Middle frontal gyrus (tissue), 1 donor: ENCODE measurements around the gene TFF1.

Experiments
- DNase-seq: peaks from one replicate; pipeline ENCODE4 v3.0.0-alpha.2; 2015; ENCODE audit warnings: low spot score; ENCODE audit errors: extremely low spot score

TFF1 gene

GRCh38 chr21:42398436-42399028 lies 32.2 kb upstream of the TFF1 start:
- DNase-seq, result no peak

GRCh38 chr21:42397746-42398394 lies 31.5 kb upstream of the TFF1 start:
- no peak for DNase-seq

- DNase-seq, result no peak
Observed at GRCh38 chr21:42396799-42397745, 30.7 kb upstream of the TFF1 start.

GRCh38 chr21:42395905-42396651 lies 29.7 kb upstream of the TFF1 start, which contains the start of gene TMPRSS3:
TMPRSS3 (minus strand) TSS chr21:42396052; CDS start chr21:42395417, 635 bp downstream.
- DNase-seq, result no peak

DNA sequence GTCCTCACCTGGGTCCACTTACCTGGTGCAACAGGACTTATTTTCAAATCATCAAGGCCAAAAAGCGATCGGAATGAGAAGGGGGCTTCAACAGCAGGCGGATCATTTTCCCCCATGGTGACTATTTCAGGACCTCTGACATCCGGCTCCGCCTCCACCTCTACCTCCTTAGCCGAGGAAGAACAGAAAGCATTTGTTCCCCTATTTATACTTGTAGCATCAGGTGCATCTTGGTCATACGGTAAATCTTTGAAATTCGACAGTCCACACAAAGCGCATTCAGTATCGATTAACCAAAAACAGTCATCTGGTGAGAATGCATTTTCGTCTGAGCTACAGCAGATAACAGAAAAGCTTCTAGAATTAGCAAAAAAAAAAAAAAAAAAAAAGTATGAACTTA lies 29.0 kb upstream of the TFF1 start:
- DNase-seq, result no peak

DNA sequence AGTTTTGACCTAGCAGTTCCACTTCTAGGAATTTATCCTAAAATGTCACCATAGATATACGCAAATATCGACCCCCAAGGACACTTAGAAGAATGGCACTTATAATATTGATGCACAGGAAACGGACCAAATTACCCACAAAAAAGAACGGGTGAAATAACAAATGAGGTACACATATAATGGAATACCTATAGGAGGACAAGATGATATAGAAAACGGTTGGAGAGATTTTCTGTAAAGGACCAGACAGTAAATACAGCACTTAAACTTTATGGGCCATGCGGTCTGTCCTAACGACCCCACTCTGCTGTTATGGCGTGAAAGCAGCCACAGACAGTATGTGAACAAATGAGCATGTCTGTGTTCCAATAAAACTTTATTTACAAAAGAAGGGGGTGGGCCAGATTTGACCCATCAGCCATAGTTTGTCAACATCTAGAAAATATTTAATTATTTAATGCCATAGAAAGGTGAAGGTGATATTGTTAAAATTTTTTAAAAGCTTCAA lies 27.2 kb upstream of the TFF1 start:
- no peak for DNase-seq

GRCh38 chr21:42392731-42393442 lies 26.6 kb upstream of the TFF1 start:
- no peak for DNase-seq

DNA sequence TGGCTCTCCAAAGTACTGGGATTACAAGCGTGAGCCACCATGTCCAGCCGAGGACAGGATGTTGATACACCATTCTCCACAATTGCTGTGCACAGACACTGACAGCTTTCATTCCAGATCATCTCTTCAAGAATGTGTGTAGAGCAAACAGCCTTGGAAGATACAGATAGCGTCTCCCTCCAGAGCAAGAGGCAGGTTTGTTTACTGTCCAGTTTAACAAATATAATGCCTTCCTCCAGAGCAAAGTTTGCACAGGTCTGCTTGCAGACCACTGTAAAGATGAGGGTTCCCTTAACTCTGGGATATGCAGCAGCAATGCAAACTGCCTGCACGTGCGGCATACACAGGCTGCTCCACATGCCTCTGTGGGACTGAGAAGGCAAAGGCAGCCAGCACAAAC lies 25.0 kb upstream of the TFF1 start:
- DNase-seq, result no peak

- DNase-seq, result no peak
Observed at GRCh38 chr21:42390696-42391095, 24.4 kb upstream of the TFF1 start.

- DNase-seq, result no peak
Observed at GRCh38 chr21:42390193-42390592, 23.9 kb upstream of the TFF1 start.

DNA sequence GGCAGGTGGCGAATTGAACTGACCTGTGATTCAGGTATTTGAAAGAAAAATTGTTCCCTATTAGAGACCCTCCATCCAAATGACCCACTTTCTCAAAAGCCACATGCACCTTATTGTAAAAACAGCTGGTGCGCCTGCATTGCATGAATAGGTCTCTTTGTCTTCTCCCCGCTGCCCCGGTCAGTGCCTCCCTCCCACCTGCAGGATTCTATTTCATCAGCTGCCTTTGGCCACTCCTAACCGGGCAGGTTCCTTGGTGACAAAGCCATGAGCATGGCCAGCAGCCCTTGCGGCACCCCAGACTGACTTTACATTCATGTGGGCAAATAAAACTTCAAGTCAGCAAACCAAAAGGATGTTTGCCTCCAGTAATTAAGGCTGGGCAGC lies 23.1 kb upstream of the TFF1 start:
- DNase-seq, result no peak

DNA sequence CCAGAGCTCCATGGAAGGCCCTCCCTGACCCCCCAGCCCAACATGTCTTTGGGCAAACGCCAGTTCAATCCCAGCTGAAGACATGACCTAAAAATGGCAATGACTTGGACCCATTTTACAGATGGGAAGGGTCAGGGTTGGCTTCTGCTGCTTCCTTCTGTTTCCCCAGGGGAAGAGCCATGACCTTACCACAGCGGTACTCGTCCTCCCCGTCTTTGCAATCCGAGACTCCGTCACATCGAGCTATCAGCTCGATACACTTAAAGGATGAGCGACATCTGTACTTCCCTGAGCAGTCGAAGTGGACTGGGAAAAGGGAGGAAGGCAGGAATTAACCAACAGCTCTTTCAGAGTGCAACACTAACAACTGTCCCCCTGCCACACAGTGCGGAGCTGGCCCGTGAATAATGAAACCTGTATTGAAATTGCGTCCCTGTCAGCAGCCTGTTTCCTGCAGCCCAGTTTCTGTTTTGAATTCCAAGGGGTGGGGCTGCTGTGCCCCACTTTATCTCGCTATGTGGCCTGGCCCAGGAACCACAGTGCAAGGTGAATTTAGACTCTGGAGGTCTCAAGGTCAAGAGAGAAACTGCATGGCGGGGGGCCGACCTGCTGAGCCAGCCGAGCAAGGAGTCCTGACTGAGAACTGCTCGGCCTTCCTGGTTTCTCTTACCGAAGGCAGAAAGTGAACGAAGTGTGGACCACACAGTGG lies 22.6 kb upstream of the TFF1 start:
- DNase-seq, result no peak

- no peak for DNase-seq
Observed at GRCh38 chr21:42387843-42388340, 21.6 kb upstream of the TFF1 start.

DNA sequence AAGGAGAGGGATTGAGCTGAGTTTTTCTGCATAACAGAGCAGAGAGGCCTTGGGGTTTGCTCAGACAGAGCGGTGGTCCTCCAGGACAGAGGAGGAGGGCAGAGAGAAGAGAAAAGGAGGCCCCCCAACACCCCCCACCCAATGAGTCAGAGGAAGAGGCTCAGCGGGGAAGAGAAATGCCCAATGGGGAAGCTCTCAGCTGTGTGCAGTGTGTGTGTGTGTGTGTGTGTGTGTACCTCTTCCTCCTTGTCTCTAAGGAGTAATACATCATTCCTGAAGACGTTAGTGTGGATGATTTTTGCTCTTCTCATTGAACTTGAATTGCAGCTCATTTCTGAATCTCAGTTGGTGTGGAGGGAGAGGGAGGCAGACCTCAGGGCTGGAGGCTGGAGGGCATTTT lies 20.8 kb upstream of the TFF1 start:
- DNase-seq, result no peak

GRCh38 chr21:42386034-42386591 lies 19.8 kb upstream of the TFF1 start:
- no peak for DNase-seq

- DNase-seq, result no peak
Observed at GRCh38 chr21:42385619-42386018, 19.3 kb upstream of the TFF1 start.

GRCh38 chr21:42384989-42385388 lies 18.7 kb upstream of the TFF1 start:
- DNase-seq, result no peak

GRCh38 chr21:42384156-42384945 lies 18.0 kb upstream of the TFF1 start:
- DNase-seq, result no peak

DNA sequence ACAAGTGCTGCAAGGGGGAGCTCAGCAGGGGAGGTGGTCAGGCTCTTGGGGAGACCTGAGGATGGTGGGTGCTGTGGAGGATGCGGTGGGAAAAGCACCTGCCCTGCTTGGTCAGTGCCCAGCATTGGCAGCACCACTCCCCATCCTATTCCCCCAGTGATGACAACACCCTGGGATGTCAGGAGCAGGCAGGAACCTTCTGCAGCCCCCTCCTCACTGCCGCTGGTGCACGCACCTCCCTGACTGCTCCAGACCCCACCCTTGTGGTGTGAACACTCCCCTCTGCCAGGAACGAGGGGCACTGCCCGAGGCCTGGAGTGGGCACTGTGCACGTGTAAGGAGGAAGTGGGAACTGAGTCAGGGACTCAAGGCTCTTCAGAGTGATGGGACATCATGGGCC lies 17.0 kb upstream of the TFF1 start:
- no peak for DNase-seq
